ENCODE data around the gene RSPO3. TPM values are rescaled to one million over a fixed set of nuclear protein-coding genes. Genes with fewer than 3 reads are reported as not detected.

RSPO3 gene
- total RNA-seq, 1 donor from 2014 or later = 0.53 TPM

- TF ChIP-seq CTCF (IDR thresholded peaks at IDR 0.05) = no peak
- no peaks in the 10 kb centered on the region for H3K27me3 ChIP-seq
- no peak for DNase-seq (ENCODE audit: low spot score in 2 of 2)
- intact Hi-C loops (cut with DNase I) = no loop called here
- H3K27ac ChIP-seq = no peak overlapping the region
- H3K9me3 ChIP-seq = no peaks in the 10 kb centered on the region
- no peaks in the 10 kb centered on the region for H3K4me1 ChIP-seq
- no peak overlapping the region for H3K4me3 ChIP-seq
- H3K36me3 ChIP-seq = no peaks in the 10 kb centered on the region
Measured at GRCh38 chr6:127102299-127102698, 16.2 kb upstream of the RSPO3 start.

- intact Hi-C loops (cut with DNase I) = no loop called here
- Histone ChIP-seq H3K36me3 (no peaks in the 10 kb centered on the region), H3K27me3 (no peaks in the 10 kb centered on the region), H3K4me1 (no peaks in the 10 kb centered on the region), H3K4me3 (no peak overlapping the region), H3K27ac (no peak overlapping the region), H3K9me3 (no peaks in the 10 kb centered on the region)
- DNase-seq (ENCODE audit: low spot score in 2 of 2) = no peak
- no peak for TF ChIP-seq CTCF (IDR thresholded peaks at IDR 0.05)
Measured at GRCh38 chr6:127102859-127103258, 15.6 kb upstream of the RSPO3 start.

- Histone ChIP-seq H3K27me3 (no peaks in the 10 kb centered on the region), H3K4me3 (no peak overlapping the region), H3K27ac (no peak overlapping the region), H3K9me3 (no peaks in the 10 kb centered on the region), H3K36me3 (no peaks in the 10 kb centered on the region), H3K4me1 (no peaks in the 10 kb centered on the region)
- no peak for TF ChIP-seq CTCF (IDR thresholded peaks at IDR 0.05)
- intact Hi-C loops (cut with DNase I) = no loop called here
- DNase-seq (ENCODE audit: low spot score in 2 of 2) = no peak
Measured at GRCh38 chr6:127103482-127103881, 15.0 kb upstream of the RSPO3 start.

GRCh38 chr6:127107916-127108315, 10.6 kb upstream of the RSPO3 start:
- no peaks in the 10 kb centered on the region for H3K27me3 ChIP-seq

GRCh38 chr6:127110712-127111111, 7.8 kb upstream of the RSPO3 start:
- Histone ChIP-seq H3K36me3 (no peaks in the 10 kb centered on the region), H3K27me3 (no peaks in the 10 kb centered on the region), H3K4me1 (no peaks in the 10 kb centered on the region), H3K27ac (no peak overlapping the region), H3K4me3 (no peak overlapping the region), H3K9me3 (no peaks in the 10 kb centered on the region)
- DNase-seq (ENCODE audit: low spot score in 2 of 2) = no peak
- TF ChIP-seq CTCF (IDR thresholded peaks at IDR 0.05) = no peak
- intact Hi-C loops (cut with DNase I) = no loop called here

More at GRCh38 chr6:127107916-127108315, 10.6 kb upstream of the RSPO3 start:
- Histone ChIP-seq H3K4me1 (no peaks in the 10 kb centered on the region), H3K27ac (no peak overlapping the region), H3K36me3 (no peaks in the 10 kb centered on the region), H3K9me3 (no peaks in the 10 kb centered on the region), H3K4me3 (no peak overlapping the region)
- no peak for DNase-seq (ENCODE audit: low spot score in 2 of 2)
- TF ChIP-seq CTCF (IDR thresholded peaks at IDR 0.05) = no peak
- intact Hi-C loops (cut with DNase I) = no loop called here

- no peak for DNase-seq (ENCODE audit: low spot score in 2 of 2)
Measured at GRCh38 chr6:127111526-127111925, 6.9 kb upstream of the RSPO3 start.

More at GRCh38 chr6:127111526-127111925, 6.9 kb upstream of the RSPO3 start:
- H3K27me3 ChIP-seq = no peaks in the 10 kb centered on the region
- H3K4me3 ChIP-seq = no peak overlapping the region
- H3K36me3 ChIP-seq = no peaks in the 10 kb centered on the region
- no peaks in the 10 kb centered on the region for H3K9me3 ChIP-seq
- H3K4me1 ChIP-seq = no peaks in the 10 kb centered on the region
- no peak overlapping the region for H3K27ac ChIP-seq
- intact Hi-C loops (cut with DNase I) = no loop called here
- TF ChIP-seq CTCF (IDR thresholded peaks at IDR 0.05) = no peak

Data from ascending aorta (tissue), 2 donors.